Fibroblast of mammary gland (primary cell): ENCODE data around the gene GPC6.
A peak's percentile ranks its signal among the peaks of the same experiment; 100 is the strongest.
"Not testable (repeated sequence)": the region's sequence is repeated elsewhere in the genome, so short reads cannot be mapped to it uniquely, and the experiment has no call there.

Experiments used
- DNase-seq: peaks from one replicate; pipeline ENCODE4 v3.0.0-alpha.2; 2010; ENCODE audit warnings: low read depth
- H3K4me3 ChIP-seq: 2 replicates; pipeline ENCODE4 v1.5.1; 2011; ENCODE audit warnings: low read depth, mild to moderate bottlenecking, low read length, moderate library complexity; ENCODE audit not compliant: control insufficient read depth
- CTCF ChIP-seq: conservative IDR thresholded peaks from 2 replicates; pipeline ENCODE4 v1.5.1; 2011; ENCODE audit warnings: low read depth, low read length, inconsistent platforms; ENCODE audit not compliant: control insufficient read depth, insufficient read depth

The GPC6 gene

GRCh38 chr13:94209117-94209516, 982.5 kb downstream of the GPC6 start:
- DNase-seq = peak; percentile 58

GRCh38 chr13:94209913-94210312, 983.3 kb downstream of the GPC6 start:
- not testable (repeated sequence) for H3K4me3 ChIP-seq, DNase-seq

More at GRCh38 chr13:94209117-94209516, 982.5 kb downstream of the GPC6 start:
- no peak overlapping the region for H3K4me3 ChIP-seq
- no peak for TF ChIP-seq CTCF

- no peak for TF ChIP-seq CTCF
- H3K4me3 ChIP-seq = no peak overlapping the region
- no peak for DNase-seq
Observed at GRCh38 chr13:94210816-94211215, 984.2 kb downstream of the GPC6 start.

GRCh38 chr13:94212196-94212595, 985.6 kb downstream of the GPC6 start:
- no peak for TF ChIP-seq CTCF
- no peak overlapping the region for H3K4me3 ChIP-seq
- no peak for DNase-seq

GRCh38 chr13:94214121-94214520, 987.5 kb downstream of the GPC6 start:
- no peak overlapping the region for H3K4me3 ChIP-seq
- TF ChIP-seq CTCF = no peak
- no peak for DNase-seq

- TF ChIP-seq CTCF = no peak
- H3K4me3 ChIP-seq = no peak overlapping the region
- DNase-seq = no peak
Observed at GRCh38 chr13:94214975-94215374, 988.4 kb downstream of the GPC6 start.

GRCh38 chr13:94216476-94216875, 989.9 kb downstream of the GPC6 start:
- no peak for TF ChIP-seq CTCF
- DNase-seq = no peak
- no peak overlapping the region for H3K4me3 ChIP-seq
